ENCODE measurements around the gene ZNF525. TPM values are rescaled to one million over a fixed set of nuclear protein-coding genes. Genes with fewer than 3 reads are reported as not detected.
A peak's percentile ranks its signal among the peaks of the same experiment; 100 is the strongest.

Gene ZNF525
- total RNA-seq, 4 donors from 2014 or later, result 0.26 to 0.92 (median 0.30) TPM

DNA sequence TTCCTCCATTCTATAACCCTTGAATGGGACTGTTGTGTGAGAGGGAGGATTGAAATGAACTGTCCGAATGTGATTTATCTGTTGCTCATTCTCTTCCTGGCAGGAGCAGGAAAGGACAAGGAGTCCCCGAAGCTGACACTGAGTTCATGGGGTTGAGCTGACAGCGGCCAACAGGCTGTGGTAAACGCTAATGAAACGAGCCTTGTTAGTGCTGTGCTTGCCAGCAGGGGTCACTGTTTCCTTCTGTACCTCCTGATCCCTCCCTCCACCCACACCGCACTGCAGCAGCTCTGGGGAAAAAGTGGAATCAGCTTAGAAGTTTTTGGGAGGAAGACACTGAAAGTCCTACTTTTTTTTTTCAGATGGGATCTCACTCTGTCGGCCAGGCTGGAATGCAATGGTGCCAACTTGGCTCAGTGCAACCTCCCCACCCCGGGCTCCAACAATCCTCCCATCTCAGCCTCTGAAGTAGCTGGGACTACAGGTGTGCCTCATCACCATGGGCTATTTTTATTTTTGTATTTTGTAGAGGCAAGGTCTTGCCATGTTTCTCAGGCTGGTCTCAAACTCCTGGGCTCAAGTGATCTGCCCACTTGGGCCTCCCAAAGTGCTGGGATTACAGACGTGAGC, 59.6 kb downstream of the ZNF525 start:
- peak; percentile 35 to 37 for DNase-seq
- intact Hi-C loops (cut with DNase I; ENCODE audit: low total_unique reads), result loop anchor here (10.0 kb wide), 1 partner anchor 320 kb away; no protein-coding TSS in a partner anchor
- no peak overlapping the region for H3K4me3 ChIP-seq
- H3K36me3 ChIP-seq, result no peaks in the 10 kb centered on the region
- peak; percentile 66 to 82 for ATAC-seq
- H3K4me1 ChIP-seq, result no peaks in the 10 kb centered on the region
- in situ Hi-C loops (cut with MboI; ENCODE audit: low sequenced_read_pairs in 4 of 4), result loop anchor here in 2 of 4 donors (10.0 to 25.0 kb wide), 2 partner anchors 312 to 320 kb away; no protein-coding TSS in a partner anchor
- TF ChIP-seq, protein P1, sequence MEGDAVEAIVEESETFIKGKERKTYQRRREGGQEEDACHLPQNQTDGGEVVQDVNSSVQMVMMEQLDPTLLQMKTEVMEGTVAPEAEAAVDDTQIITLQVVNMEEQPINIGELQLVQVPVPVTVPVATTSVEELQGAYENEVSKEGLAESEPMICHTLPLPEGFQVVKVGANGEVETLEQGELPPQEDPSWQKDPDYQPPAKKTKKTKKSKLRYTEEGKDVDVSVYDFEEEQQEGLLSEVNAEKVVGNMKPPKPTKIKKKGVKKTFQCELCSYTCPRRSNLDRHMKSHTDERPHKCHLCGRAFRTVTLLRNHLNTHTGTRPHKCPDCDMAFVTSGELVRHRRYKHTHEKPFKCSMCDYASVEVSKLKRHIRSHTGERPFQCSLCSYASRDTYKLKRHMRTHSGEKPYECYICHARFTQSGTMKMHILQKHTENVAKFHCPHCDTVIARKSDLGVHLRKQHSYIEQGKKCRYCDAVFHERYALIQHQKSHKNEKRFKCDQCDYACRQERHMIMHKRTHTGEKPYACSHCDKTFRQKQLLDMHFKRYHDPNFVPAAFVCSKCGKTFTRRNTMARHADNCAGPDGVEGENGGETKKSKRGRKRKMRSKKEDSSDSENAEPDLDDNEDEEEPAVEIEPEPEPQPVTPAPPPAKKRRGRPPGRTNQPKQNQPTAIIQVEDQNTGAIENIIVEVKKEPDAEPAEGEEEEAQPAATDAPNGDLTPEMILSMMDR (IDR thresholded peaks at IDR 0.05 in 4 of 5, conservative IDR thresholded peaks at IDR 0.05 in 1 of 5), result peak; percentile 35 to 71 (median 67)
- no peak for TF ChIP-seq POLR2A (IDR thresholded peaks at IDR 0.05)
- no peaks in the 10 kb centered on the region for H3K27me3 ChIP-seq
- no peak overlapping the region for H3K27ac ChIP-seq
- no peaks in the 10 kb centered on the region for H3K9me3 ChIP-seq

DNA sequence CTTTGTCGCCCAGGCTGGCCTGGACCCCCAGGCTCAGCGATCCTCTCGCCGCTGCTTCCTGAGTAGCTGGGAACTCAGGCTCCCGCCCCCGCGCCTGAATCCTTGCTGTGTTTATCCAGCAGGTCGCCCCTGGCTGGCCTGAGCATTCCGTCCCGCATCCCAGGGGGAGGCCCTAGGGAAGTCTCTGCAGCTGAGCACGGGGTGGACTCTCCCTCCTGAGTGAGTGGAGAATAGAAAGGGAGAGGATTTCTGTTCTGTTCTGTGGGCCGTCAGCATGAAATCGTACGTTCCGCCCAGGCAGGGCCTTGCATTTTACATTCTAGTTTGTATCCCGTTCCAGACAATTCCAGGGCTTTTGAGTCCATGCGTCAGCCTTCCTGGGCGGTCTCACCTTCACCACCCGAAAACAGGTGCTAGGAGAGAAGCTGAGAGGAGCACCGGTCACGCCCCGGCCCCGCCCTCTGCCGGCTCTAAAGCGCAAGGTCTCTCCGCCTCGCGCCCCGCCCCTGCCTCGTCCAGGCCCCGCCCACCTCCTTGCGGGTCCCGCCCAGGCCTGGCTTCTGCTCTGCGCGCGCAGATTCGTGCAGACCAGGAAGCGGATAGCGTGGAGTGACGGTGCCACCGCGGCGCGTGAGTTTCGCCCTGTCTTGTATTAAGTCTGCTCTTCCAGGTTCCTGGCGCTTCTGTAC, 66.0 kb downstream of the ZNF525 start, which contains the start of gene ZNF761:
ZNF761 (plus strand) TSS at position 586 of the 689 bp plus-strand sequence. CDS start 15,285 bp downstream, outside the sequence.
- Histone ChIP-seq H3K4me1 (peaks cover 0 to 7% of the 10 kb centered on the region in 2 donors), H3K27ac (peak within 1 kb of the TSS; percentile 72 to 74 (median 74)), H3K27me3 (no peaks in the 10 kb centered on the region), H3K9me3 (no peaks in the 10 kb centered on the region), H3K36me3 (no peaks in the 10 kb centered on the region), H3K4me3 (peak within 1 kb of the TSS; percentile 74 to 91 (median 81))
- TF ChIP-seq, protein P1 (IDR thresholded peaks at IDR 0.05 in 4 of 5, conservative IDR thresholded peaks at IDR 0.05 in 1 of 5), result peak in 4 of 5 experiments; percentile 35 to 45 (median 40)
- peak; percentile 67 to 84 for TF ChIP-seq POLR2A (IDR thresholded peaks at IDR 0.05)
- peak; percentile 98 for ATAC-seq
- intact Hi-C loops (cut with DNase I; ENCODE audit: low total_unique reads) (loop anchor here (1.0 to 10.0 kb wide), 5 partner anchors 36 to 546 kb away; partner anchors contain the start of genes ZNF665, ZNF765 and ZNF813), in situ Hi-C loops (cut with MboI; ENCODE audit: low sequenced_read_pairs in 4 of 4) (loop anchor here in 1 of 4 donors (25.0 kb wide), 1 partner anchor 306 kb away; no protein-coding TSS in a partner anchor)
- peak; percentile 87 to 90 for DNase-seq

DNA sequence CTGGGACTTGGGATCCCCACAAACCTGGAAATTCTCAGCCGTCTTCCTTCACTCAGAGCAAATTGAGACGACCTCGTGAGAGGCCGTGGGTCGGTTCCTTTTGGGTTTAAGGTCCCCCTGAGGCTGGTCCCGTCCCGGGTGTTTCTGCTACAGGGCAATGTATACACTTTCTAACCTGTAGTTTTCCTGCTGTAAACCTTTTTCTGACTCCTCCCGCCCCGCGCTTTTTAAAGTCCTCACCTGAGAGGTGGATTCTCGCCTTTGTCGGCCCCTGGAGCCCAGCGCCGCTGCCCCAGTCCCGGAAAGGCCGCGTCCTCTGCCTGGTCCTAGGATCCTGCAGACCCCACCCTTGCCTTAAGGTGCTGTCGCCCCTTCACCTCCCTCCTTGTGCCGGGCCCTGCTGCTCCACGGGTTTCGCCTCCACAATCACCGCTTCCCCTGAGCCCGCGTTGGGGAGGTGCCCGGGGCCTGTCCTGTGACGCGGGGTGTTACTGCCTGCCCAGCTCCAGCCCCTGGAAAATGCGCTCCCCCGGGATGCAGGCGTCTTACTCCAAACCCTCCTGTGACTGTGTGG, 66.7 kb downstream of the ZNF525 start:
- Histone ChIP-seq H3K4me3 (peak overlapping the region; percentile 74 to 91 (median 81)), H3K36me3 (no peaks in the 10 kb centered on the region), H3K27me3 (no peaks in the 10 kb centered on the region), H3K9me3 (no peaks in the 10 kb centered on the region), H3K4me1 (peaks cover 0 to 7% of the 10 kb centered on the region in 2 donors), H3K27ac (peak overlapping the region; percentile 68 to 74 (median 72))
- DNase-seq, result peak in 1 of 2 donors; percentile 10
- in situ Hi-C loops (cut with MboI; ENCODE audit: low sequenced_read_pairs in 4 of 4), result loop anchor here in 1 of 4 donors (25.0 kb wide), 1 partner anchor 305 kb away; no protein-coding TSS in a partner anchor
- TF ChIP-seq, protein P1 (IDR thresholded peaks at IDR 0.05 in 4 of 5, conservative IDR thresholded peaks at IDR 0.05 in 1 of 5), result no peak
- no peak for TF ChIP-seq POLR2A (IDR thresholded peaks at IDR 0.05)
- ATAC-seq, result peak; percentile 25 to 32
- intact Hi-C loops (cut with DNase I; ENCODE audit: low total_unique reads), result loop anchor here (5.0 to 10.0 kb wide), 2 partner anchors 237 to 545 kb away; partner anchors contain the start of gene ZNF665

Other genes with a start within 250 kb of the ZNF525 start
- 1 to 10 TPM; 1.6 to 4.0 (median 3.7) TPM for gene ZNF415, start 232.8 kb upstream of the ZNF525 start, total RNA-seq
- gene ZNF347, start 206.7 kb upstream of the ZNF525 start, total RNA-seq, result 1 to 10 TPM; 3.0 to 5.1 (median 4.5) TPM
- under 1 TPM in 2 of 4 donors, not detected in 2; 0.13 to 0.27 TPM for gene ZNF665, start 172.3 kb upstream of the ZNF525 start, total RNA-seq
- gene ZNF677, start 110.8 kb upstream of the ZNF525 start, total RNA-seq, result 1 to 10 TPM; 1.7 to 7.2 (median 4.8) TPM
- not detected for gene VN1R2, start 107.4 kb upstream of the ZNF525 start, total RNA-seq
- gene VN1R4, start 98.0 kb upstream of the ZNF525 start, total RNA-seq, result not detected
- gene ZNF845, start 32.0 kb upstream of the ZNF525 start, total RNA-seq, result 1 to 10 TPM in 3 of 4 donors, under 1 TPM in 1; 1.00 to 2.3 (median 1.4) TPM
- 1 to 10 TPM; 3.8 to 9.8 (median 5.3) TPM for gene ZNF765, start 29.4 kb downstream of the ZNF525 start, total RNA-seq
- gene ZNF761, start 66.3 kb downstream of the ZNF525 start, total RNA-seq, result 1 to 10 TPM; 3.7 to 7.0 (median 4.1) TPM
- gene ZNF813, start 102.0 kb downstream of the ZNF525 start, total RNA-seq, result 1 to 10 TPM in 1 of 4 donors, under 1 TPM in 3; 0.29 to 1.1 (median 0.57) TPM
- 10 to 100 TPM in 1 of 4 donors, 1 to 10 TPM in 3; 4.8 to 12.6 (median 7.0) TPM for gene ZNF331, start 172.4 kb downstream of the ZNF525 start, total RNA-seq